GM18951 (cell line): ENCODE results near the gene SMIM44.
"Not testable (repeated sequence)": the region's sequence is repeated elsewhere in the genome, so short reads cannot be mapped to it uniquely, and the experiment has no call there.

Experiments
- POLR2A ChIP-seq: IDR thresholded peaks from 4 replicates; pipeline ENCODE4 v1.6.1; 2011; ENCODE audit warnings: mild to moderate bottlenecking; ENCODE audit not compliant: insufficient read length, insufficient read depth; ENCODE audit errors: extremely low read depth
- in situ Hi-C: fragments of 300-500 bp; cut with MboI; formaldehyde crosslinking; loops from one replicate; pipeline ENCODE4 v1.12.0; 2022; ENCODE audit warnings: low sequenced_read_pairs, mixed read lengths, inconsistent platforms; ENCODE audit not compliant: unreplicated experiment

SMIM44 gene

GRCh38 chr19:3483226-3483628 is at the start of gene SMIM44:
TSS of gene SMIM44 (minus strand) at chr19:3483441. CDS start at chr19:3483403, 38 bp downstream.
- in situ Hi-C loops, result no loop called here
- no peak for TF ChIP-seq POLR2A

- in situ Hi-C loops, result no loop called here
- no peak for TF ChIP-seq POLR2A
Observed at GRCh38 chr19:3533033-3533432, 49.8 kb upstream of the SMIM44 start.

- in situ Hi-C loops, result no loop called here
- TF ChIP-seq POLR2A, result no peak
Observed at GRCh38 chr19:3532154-3532786, 49.0 kb upstream of the SMIM44 start.

- no peak for TF ChIP-seq POLR2A
- in situ Hi-C loops, result no loop called here
Observed at GRCh38 chr19:3531716-3532115, 48.5 kb upstream of the SMIM44 start.

GRCh38 chr19:3530389-3530788 is 47.1 kb upstream of the SMIM44 start:
- TF ChIP-seq POLR2A, result no peak
- in situ Hi-C loops, result no loop called here

GRCh38 chr19:3529299-3529698 is 46.1 kb upstream of the SMIM44 start:
- in situ Hi-C loops, result not testable (repeated sequence)

- in situ Hi-C loops, result no loop called here
- TF ChIP-seq POLR2A, result no peak
Observed at GRCh38 chr19:3528539-3529211, 45.4 kb upstream of the SMIM44 start.

- TF ChIP-seq POLR2A, result no peak
- in situ Hi-C loops, result no loop called here
Observed at GRCh38 chr19:3528080-3528479, 44.8 kb upstream of the SMIM44 start.

- in situ Hi-C loops, result no loop called here
- no peak for TF ChIP-seq POLR2A
Observed at GRCh38 chr19:3527238-3527910, 44.1 kb upstream of the SMIM44 start.

GRCh38 chr19:3526507-3527237 is 43.4 kb upstream of the SMIM44 start:
- in situ Hi-C loops, result no loop called here
- no peak for TF ChIP-seq POLR2A

- in situ Hi-C loops, result no loop called here
- no peak for TF ChIP-seq POLR2A
Observed at GRCh38 chr19:3524904-3525451, 41.7 kb upstream of the SMIM44 start.

GRCh38 chr19:3524078-3524842 is 41.0 kb upstream of the SMIM44 start:
- no peak for TF ChIP-seq POLR2A
- in situ Hi-C loops, result no loop called here
